IMR-90 (cell line): ENCODE measurements around the gene LY6G6D. TPM values are rescaled to one million over a fixed set of nuclear protein-coding genes. Genes with fewer than 3 reads are reported as not detected.
A peak's percentile ranks its signal among the peaks of the same experiment; 100 is the strongest.

Experiments
- ATAC-seq: fragments of 200-7000 bp; cut with Tn5 transposase; 2 replicates; pipeline ENCODE4 v1.9.1; 2020; ENCODE audit warnings: low read depth, mild to moderate bottlenecking, moderate library complexity
- BruUV-seq: library from RNA; stranded (reverse); fragments of 400-500 nt; replicated peaks from 2 replicates; lab custom pipeline; 2021; lab: Mats Ljungman, UMichigan
- CTCF ChIA-PET: fragments of 300-600 bp; formaldehyde crosslinking; extraction: SDS; loops from one replicate; lab custom pipeline; 2021; ENCODE audit warnings: antibody characterized with exemption; lab: Yijun Ruan, JAX
- POLR2A ChIA-PET: fragments of 300-600 bp; sonication (Branson Sonifier 250); formaldehyde crosslinking; loops from one replicate; lab custom pipeline; 2022; ENCODE audit warnings: antibody characterized with exemption; ENCODE audit not compliant: unreplicated experiment; lab: Charles Lee
- DNase-seq: peaks from one replicate; pipeline ENCODE4 v3.0.0; 2013
- H2AFZ ChIP-seq: replicated peaks from 2 replicates; pipeline ENCODE3; 2013; ENCODE audit warnings: low read length, mild to moderate bottlenecking; ENCODE audit not compliant: poor library complexity
- H2AK5ac ChIP-seq: 2 replicates; pipeline ENCODE4 v1.6.1; 2013; ENCODE audit warnings: low read depth, low read length, inconsistent platforms
- H2AK9ac ChIP-seq: replicated peaks from 2 replicates; pipeline ENCODE3; 2013; ENCODE audit warnings: mild to moderate bottlenecking, low read depth, low read length, moderate library complexity; ENCODE audit not compliant: poor library complexity
- H2BK120ac ChIP-seq: 2 replicates; pipeline ENCODE4 v1.6.1; 2013; ENCODE audit warnings: low read depth, low read length, inconsistent platforms
- H2BK15ac ChIP-seq: 3 replicates; pipeline ENCODE4 v1.6.1; 2013; ENCODE audit warnings: low read depth, low read length, inconsistent platforms
- H2BK20ac ChIP-seq: 2 replicates; pipeline ENCODE4 v1.6.1; 2013; ENCODE audit warnings: low read depth, mild to moderate bottlenecking, inconsistent platforms, low read length, moderate library complexity
- H2BK5ac ChIP-seq: 2 replicates; pipeline ENCODE4 v1.6.1; 2013; ENCODE audit warnings: mild to moderate bottlenecking, low read depth, low read length, inconsistent platforms; ENCODE audit not compliant: poor library complexity, severe bottlenecking
- H3K14ac ChIP-seq: replicated peaks from 2 replicates; pipeline ENCODE4 v1.6.1; 2013; ENCODE audit warnings: low read depth, low read length, inconsistent platforms
- H3K18ac ChIP-seq: 2 replicates; pipeline ENCODE4 v1.6.1; 2013; ENCODE audit warnings: low read depth, low read length, control low read depth
- H3K23ac ChIP-seq: 2 replicates; pipeline ENCODE4 v1.6.1; 2013; ENCODE audit warnings: low read depth, low read length, inconsistent platforms
- H3K27ac ChIP-seq: 2 replicates; pipeline ENCODE4 v1.5.1; 2013; ENCODE audit warnings: mild to moderate bottlenecking, control low read depth, low read length; ENCODE audit not compliant: insufficient read depth
- H3K27me3 ChIP-seq: 2 replicates; pipeline ENCODE4 v1.6.1; 2013; ENCODE audit warnings: low read length; ENCODE audit not compliant: control insufficient read depth, insufficient read depth
- H3K36me3 ChIP-seq: 2 replicates; pipeline ENCODE4 v1.6.1; 2013; ENCODE audit warnings: low read length, mixed read lengths; ENCODE audit not compliant: control insufficient read depth, insufficient read depth
- H3K4ac ChIP-seq: 2 replicates; pipeline ENCODE4 v1.6.1; 2013; ENCODE audit warnings: low read depth, low read length, inconsistent platforms
- H3K4me1 ChIP-seq: 2 replicates; pipeline ENCODE4 v1.6.1; 2013; ENCODE audit warnings: low read length, mixed read lengths; ENCODE audit not compliant: control insufficient read depth, insufficient read depth
- H3K4me2 ChIP-seq: 2 replicates; pipeline ENCODE4 v1.6.1; 2013; ENCODE audit warnings: low read depth, mild to moderate bottlenecking, control low read depth, low read length, moderate library complexity
- H3K4me3 ChIP-seq: 2 replicates; pipeline ENCODE4 v1.5.1; 2013; ENCODE audit warnings: low read depth, mild to moderate bottlenecking, control low read depth, low read length, moderate library complexity; ENCODE audit not compliant: insufficient read depth
- H3K56ac ChIP-seq: 2 replicates; pipeline ENCODE4 v1.6.1; 2013; ENCODE audit warnings: low read length, inconsistent platforms; ENCODE audit not compliant: insufficient read depth; ENCODE audit errors: extremely low read depth
- H3K79me1 ChIP-seq, 2 experiments: 2 replicates each; pipeline ENCODE4 v1.6.1; 2013; ENCODE audit warnings: low read length in 2 of 2, inconsistent platforms in 1 of 2, low read depth in 1 of 2
- H3K9ac ChIP-seq: 2 replicates; pipeline ENCODE4 v1.6.1; 2013; ENCODE audit warnings: low read depth, low read length, control low read depth
- H3K9me1 ChIP-seq: 2 replicates; pipeline ENCODE4 v1.6.1; 2013; ENCODE audit warnings: low read length, inconsistent platforms; ENCODE audit not compliant: insufficient read depth
- H3K9me3 ChIP-seq: 2 replicates; pipeline ENCODE4 v1.6.1; 2013; ENCODE audit warnings: low read length; ENCODE audit not compliant: control insufficient read depth, insufficient read depth
- H4K20me1 ChIP-seq: 2 replicates; pipeline ENCODE4 v1.6.1; 2013; ENCODE audit warnings: low read length, inconsistent platforms; ENCODE audit not compliant: insufficient read depth
- H4K5ac ChIP-seq: 2 replicates; pipeline ENCODE4 v1.6.1; 2013; ENCODE audit warnings: mild to moderate bottlenecking, low read depth, low read length, control low read depth
- H4K8ac ChIP-seq, 2 experiments: 2 replicates each; pipeline ENCODE4 v1.6.1; 2013; ENCODE audit warnings: low read depth in 2 of 2, low read length in 2 of 2, control low read depth in 1 of 2, inconsistent platforms in 1 of 2
- H4K91ac ChIP-seq: 2 replicates; pipeline ENCODE4 v1.6.1; 2013; ENCODE audit warnings: low read depth, low read length, inconsistent platforms; ENCODE audit not compliant: insufficient read depth
- BHLHE40 ChIP-seq: fragments of 150-350 bp; IDR thresholded peaks from 2 replicates; pipeline ENCODE4 v1.6.1; 2016; ENCODE audit warnings: mild to moderate bottlenecking, low read depth, low read length
- CEBPB ChIP-seq: IDR thresholded peaks from 2 replicates; pipeline ENCODE4 v1.6.1; 2012; ENCODE audit warnings: low read depth, low read length, improper control_type of control experiment
- CHD1 ChIP-seq: IDR thresholded peaks from 2 replicates; pipeline ENCODE4 v1.6.1; 2012; ENCODE audit warnings: low read depth, low read length, improper control_type of control experiment
- CTCF ChIP-seq: conservative IDR thresholded peaks from 2 replicates; pipeline ENCODE4 v1.5.1; 2012; ENCODE audit warnings: mild to moderate bottlenecking, low read depth, low read length, improper control_type of control experiment
- FOS ChIP-seq: fragments of 150-350 bp; IDR thresholded peaks from 2 replicates; pipeline ENCODE4 v1.6.1; 2016; ENCODE audit warnings: low read depth, low read length
- MAFK ChIP-seq: IDR thresholded peaks from 2 replicates; pipeline ENCODE4 v1.6.1; 2012; ENCODE audit warnings: low read depth, low read length, improper control_type of control experiment
- MAZ ChIP-seq: IDR thresholded peaks from 2 replicates; pipeline ENCODE4 v1.6.1; 2012; ENCODE audit warnings: low read depth, mild to moderate bottlenecking, low read length, improper control_type of control experiment, moderate library complexity, borderline replicate concordance
- MXI1 ChIP-seq: IDR thresholded peaks from 2 replicates; pipeline ENCODE4 v1.6.1; 2012; ENCODE audit warnings: low read depth, mild to moderate bottlenecking, low read length, moderate library complexity, borderline replicate concordance
- NFE2L2 ChIP-seq: fragments of 150-350 bp; IDR thresholded peaks from 2 replicates; pipeline ENCODE4 v1.6.1; 2016; ENCODE audit warnings: low read depth, mild to moderate bottlenecking, low read length
- POLR2A ChIP-seq: IDR thresholded peaks from 2 replicates; pipeline ENCODE4 v1.6.1; 2012; ENCODE audit warnings: mild to moderate bottlenecking, low read depth, low read length
- RAD21 ChIP-seq: IDR thresholded peaks from 2 replicates; pipeline ENCODE4 v1.6.1; 2012; ENCODE audit warnings: low read length, improper control_type of control experiment
- RFX5 ChIP-seq: IDR thresholded peaks from 2 replicates; pipeline ENCODE4 v1.8.0; 2012; ENCODE audit warnings: low read depth, mild to moderate bottlenecking, low read length, moderate library complexity
- SMC3 ChIP-seq: fragments of 150-350 bp; IDR thresholded peaks from 2 replicates; pipeline ENCODE4 v1.6.1; 2016; ENCODE audit warnings: low read depth, mild to moderate bottlenecking, antibody characterized with exemption, low read length, moderate library complexity
- WGBS, 2 experiments: methylation state at CpG; one replicate each; pipeline versions ENCODE4 v1.1.5 to v1.1.7; 2013; ENCODE audit warnings: missing lambda C conversion rate in 2 of 2; ENCODE audit not compliant: insufficient read length in 1 of 2; ENCODE audit errors: extremely low coverage in 2 of 2; 5-methylcytosine and 5-hydroxymethylcytosine counted together
- dilution Hi-C: fragments of 300-500 bp; cut with HindIII; formaldehyde crosslinking; loops from one replicate; pipeline ENCODE4 v1.14.3; 2018; ENCODE audit warnings: low sequenced_read_pairs; ENCODE audit not compliant: unreplicated experiment
- in situ Hi-C: fragments of 300-500 bp; cut with MboI; formaldehyde crosslinking; loops from 3 replicates; pipeline ENCODE4 v1.14.3; 2019; ENCODE audit warnings: low sequenced_read_pairs, inconsistent platforms, mixed read lengths
- intact Hi-C: fragments of 100-400 bp; cut with micrococcal nuclease; formaldehyde crosslinking; loops from 2 replicates; pipeline ENCODE4 v1.10.0; 2022
- polyA plus RNA-seq, 3 experiments: library from polyadenylated mRNA; depleted of rRNA; stranded (reverse); fragments of >200 nt; gene quantifications; 2 replicates each; pipeline ENCODE4 v1.2.3, GENCODE V29; 2012; ENCODE audit warnings: low replicate concordance in 1 of 3
- total RNA-seq: library from RNA; depleted of rRNA; stranded (reverse); fragments of >200 nt; gene quantifications from 2 replicates; pipeline ENCODE4 v1.2.3, GENCODE V29; 2012

The LY6G6D gene
- total and polyA plus RNA-seq, 2 of the 4 experiments (the other 2 are of a cell fraction) = not detected

GRCh38 chr6:31765910-31766794, 51.0 kb downstream of the LY6G6D start:
- Histone ChIP-seq H2BK20ac (no peak overlapping the region), H3K14ac (no peak overlapping the region), H3K4me1 (peaks cover 4% of the 10 kb centered on the region), H3K9me3 (no peaks in the 10 kb centered on the region), H3K4me3 (peak overlapping the region; percentile 27; the same call in 1 of the 2 replicates), H3K27ac (no peak overlapping the region), H2BK5ac (no peak overlapping the region), H4K8ac (peak overlapping the region in 1 of 2 experiments; percentile 73; a peak in 1 of 4 replicates), H2AK9ac (no peak overlapping the region), H2AFZ (peak overlapping the region; percentile 83), H3K23ac (no peak overlapping the region), H3K9me1 (peaks cover 9% of the 10 kb centered on the region), H3K4ac (no peak overlapping the region), H3K18ac (no peak overlapping the region), H2AK5ac (no peak overlapping the region), H4K20me1 (no peaks in the 10 kb centered on the region), H2BK120ac (no peak overlapping the region), H2BK15ac (no peak overlapping the region), H4K91ac (no peak overlapping the region), H3K9ac (no peak overlapping the region), H3K56ac (no peak overlapping the region), H3K27me3 (no peaks in the 10 kb centered on the region), H4K5ac (no peak overlapping the region), H3K4me2 (peak overlapping the region; percentile 83), H3K36me3 (0 out of 2 replicates have a peak, but pooled peaks cover 2% of the 10 kb centered on the region), H3K79me1 (no peaks in the 10 kb centered on the region)
- dilution Hi-C loops (no loop called here), in situ Hi-C loops (no loop called here), intact Hi-C loops (no loop called here)
- no TSS peak for BruUV-seq
- TF ChIP-seq POLR2A = no peak
- no peak for TF ChIP-seq CHD1
- TF ChIP-seq MAFK = no peak
- no peak for TF ChIP-seq MAZ
- TF ChIP-seq CEBPB = no peak
- TF ChIP-seq RFX5 = no peak
- TF ChIP-seq FOS = no peak
- TF ChIP-seq SMC3 = no peak
- TF ChIP-seq MXI1 = no peak
- no peak for TF ChIP-seq NFE2L2
- TF ChIP-seq CTCF = no peak
- no peak for TF ChIP-seq RAD21
- TF ChIP-seq BHLHE40 = no peak
- WGBS, 2 experiments = 34% methylated on average over 19 of the region's 42 CpGs; no CpG with 5 or more reads in 1 of the 2 experiments
- CTCF ChIA-PET = interaction anchor here (1.0 kb wide), 1 partner anchor 28 kb away, joined by 3 read pairs; no protein-coding TSS in a partner anchor
- POLR2A ChIA-PET = no interaction called here
- ATAC-seq (peak; percentile 79), DNase-seq (no peak)
